Ishikawa (cell line): ENCODE measurements around the gene CIAPIN1.

Source experiments
- CREB1 ChIP-seq: IDR thresholded peaks from 2 replicates; pipeline ENCODE4 v1.6.1; 2012; ENCODE audit warnings: low read depth
- EGR1 ChIP-seq: IDR thresholded peaks from 2 replicates; pipeline ENCODE4 v1.6.1; 2012
- EP300 ChIP-seq: IDR thresholded peaks from 2 replicates; pipeline ENCODE4 v1.6.1; 2012; ENCODE audit warnings: borderline replicate concordance
- FOXM1 ChIP-seq: IDR thresholded peaks from 2 replicates; pipeline ENCODE4 v1.6.1; 2012; ENCODE audit warnings: low read depth, borderline replicate concordance
- MAX ChIP-seq: IDR thresholded peaks from 2 replicates; pipeline ENCODE4 v1.6.1; 2012
- NFIC ChIP-seq: IDR thresholded peaks from 2 replicates; pipeline ENCODE4 v1.6.1; 2012
- RAD21 ChIP-seq: IDR thresholded peaks from 2 replicates; pipeline ENCODE4 v1.6.1; 2012; ENCODE audit warnings: low read depth
- REST ChIP-seq: IDR thresholded peaks from 2 replicates; pipeline ENCODE4 v1.6.1; 2012; ENCODE audit warnings: low read depth, mild to moderate bottlenecking
- TAF1 ChIP-seq: IDR thresholded peaks from 2 replicates; pipeline ENCODE4 v1.6.1; 2012; ENCODE audit warnings: low read depth, mild to moderate bottlenecking
- TCF12 ChIP-seq: IDR thresholded peaks from 2 replicates; pipeline ENCODE4 v1.6.1; 2012; ENCODE audit warnings: low read depth
- TEAD4 ChIP-seq: IDR thresholded peaks from 2 replicates; pipeline ENCODE4 v1.6.1; 2012
- USF1 ChIP-seq: IDR thresholded peaks from 2 replicates; pipeline ENCODE4 v1.6.1; 2012
- YY1 ChIP-seq: IDR thresholded peaks from 2 replicates; pipeline ENCODE4 v1.6.1; 2012; ENCODE audit warnings: low read depth
- ZBTB7A ChIP-seq: IDR thresholded peaks from 2 replicates; pipeline ENCODE4 v1.6.1; 2012; ENCODE audit warnings: low read depth

The CIAPIN1 gene

GRCh38 chr16:57474671-57475661 is 27.8 kb upstream of the CIAPIN1 start:
- no peak for TF ChIP-seq REST
- no peak for TF ChIP-seq TCF12
- TF ChIP-seq MAX = no peak

GRCh38 chr16:57473906-57474305 is 26.7 kb upstream of the CIAPIN1 start:
- TF ChIP-seq NFIC (no peak), YY1 (no peak), ZBTB7A (no peak), FOXM1 (no peak), TCF12 (no peak), EGR1 (no peak), MAX (no peak), USF1 (no peak), TEAD4 (no peak), REST (no peak), RAD21 (no peak), TAF1 (no peak), EP300 (no peak)

GRCh38 chr16:57473176-57473840 is 26.1 kb upstream of the CIAPIN1 start:
- TF ChIP-seq TCF12 (no peak), TAF1 (no peak), REST (no peak), EGR1 (no peak), RAD21 (no peak), EP300 (no peak), CREB1 (no peak), NFIC (no peak)

GRCh38 chr16:57472665-57473060 is 25.5 kb upstream of the CIAPIN1 start:
- no peak for TF ChIP-seq RAD21
